GM21619 (cell line): ENCODE measurements around the gene ENOX2.

Experiments used
- ATAC-seq: cut with Tn5 transposase; IDR thresholded peaks from one replicate; pipeline ENCODE4 v1.9.1; 2021; ENCODE audit not compliant: unreplicated experiment

ENOX2 gene

DNA sequence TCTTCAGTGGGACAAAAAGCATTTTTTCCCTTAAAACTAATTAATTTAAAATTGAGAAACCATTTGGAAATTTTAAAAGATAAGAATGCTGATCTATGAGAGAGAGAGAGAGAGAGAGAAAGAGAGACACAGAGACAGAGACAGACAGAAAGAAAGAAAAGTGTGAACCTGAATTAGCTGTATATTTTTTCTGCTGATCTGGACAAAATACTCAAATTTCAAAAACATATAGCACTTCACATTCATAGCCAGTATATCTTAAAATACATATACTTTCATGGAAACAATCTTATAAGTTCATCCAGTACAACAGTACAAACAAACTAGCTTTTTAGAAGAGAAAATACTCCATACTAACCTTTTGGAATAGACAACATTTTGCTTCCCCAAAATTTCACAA, 18.4 kb downstream of the ENOX2 start:
- no peak for ATAC-seq

DNA sequence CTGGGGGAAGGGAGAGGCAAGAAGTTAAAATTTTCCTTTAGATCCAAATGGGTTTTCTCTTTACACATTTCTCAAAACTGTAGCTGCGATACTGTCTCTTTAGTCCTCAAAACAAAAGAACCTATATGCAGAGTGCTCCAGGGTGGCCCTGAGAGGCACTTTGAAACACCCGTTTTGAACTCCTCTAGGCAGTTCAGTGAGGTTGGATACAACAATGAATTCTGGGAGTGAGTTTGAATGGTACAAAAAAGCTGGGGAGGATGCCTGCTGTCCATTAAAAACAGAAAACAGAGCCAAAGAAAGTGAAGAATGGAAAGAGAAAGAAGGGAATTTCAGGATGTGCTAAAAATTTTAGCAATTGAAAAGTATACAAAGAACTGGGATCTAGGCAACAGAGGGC, 23.1 kb downstream of the ENOX2 start:
- ATAC-seq: no peak

DNA sequence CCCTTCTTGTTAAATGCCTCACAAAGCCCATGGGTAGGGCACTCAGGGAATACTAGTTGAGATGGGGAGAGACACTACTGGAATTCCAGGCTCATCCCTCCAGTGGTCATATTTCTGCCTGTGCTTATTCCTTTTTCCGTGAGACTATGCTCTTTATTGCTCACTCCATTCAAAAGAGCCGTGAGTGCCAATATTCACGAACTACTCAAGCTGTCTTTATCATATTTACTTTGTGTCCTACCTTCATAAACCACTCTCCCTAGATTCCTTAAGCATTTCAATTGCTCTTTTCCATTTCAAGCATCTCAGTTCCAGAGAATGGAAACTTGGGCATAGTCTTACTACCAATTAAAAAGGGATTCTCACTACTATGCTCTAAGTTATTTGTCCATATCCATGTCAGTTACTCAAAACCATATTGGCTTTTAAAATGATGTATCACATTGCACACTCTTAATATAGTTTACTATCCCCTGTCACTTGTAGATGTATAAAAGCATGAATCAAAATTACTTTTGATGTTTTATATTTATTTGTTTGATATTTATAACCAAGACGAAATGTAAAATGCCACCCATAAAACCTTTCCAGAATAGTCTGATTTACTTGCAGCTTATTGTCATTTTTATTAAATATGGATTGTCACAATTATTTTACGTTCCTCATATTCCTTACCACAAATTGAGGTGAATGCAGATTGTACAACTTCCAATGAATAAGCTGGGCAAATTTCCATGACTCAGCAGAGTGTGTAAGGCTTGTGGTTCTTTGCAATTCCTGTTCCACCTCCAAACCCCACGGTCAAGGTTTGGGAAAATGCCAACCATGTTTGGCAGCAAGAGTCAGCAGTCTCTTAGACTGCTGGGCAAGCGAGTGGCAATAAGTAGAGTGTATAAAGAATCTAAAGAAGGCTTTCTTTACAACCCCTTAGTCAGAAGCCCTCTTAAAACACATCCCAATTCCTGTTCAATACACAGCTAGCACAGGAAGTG, 24.4 kb downstream of the ENOX2 start:
- ATAC-seq: no peak

DNA sequence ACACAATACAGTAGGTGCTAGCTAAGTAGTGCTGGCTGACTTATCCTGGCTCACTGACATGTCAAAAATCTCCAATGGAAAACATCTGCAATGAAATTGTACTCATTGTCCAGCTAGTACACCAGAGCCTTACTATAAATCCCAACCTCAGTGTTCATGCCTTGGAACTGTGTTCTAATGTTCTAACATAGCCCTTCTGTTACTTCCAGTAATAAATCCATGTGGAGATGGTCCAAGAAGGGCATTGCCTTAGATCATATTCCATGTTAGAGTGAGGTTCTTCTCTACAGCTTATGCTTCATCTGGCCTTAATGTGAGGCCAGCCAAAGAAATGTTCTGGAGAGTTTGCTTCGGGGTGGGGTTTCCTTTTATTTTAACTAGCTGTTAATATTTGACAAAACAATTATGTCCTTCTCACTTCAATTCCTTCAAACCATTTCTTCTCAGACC, 25.1 kb downstream of the ENOX2 start:
- ATAC-seq: no peak

DNA sequence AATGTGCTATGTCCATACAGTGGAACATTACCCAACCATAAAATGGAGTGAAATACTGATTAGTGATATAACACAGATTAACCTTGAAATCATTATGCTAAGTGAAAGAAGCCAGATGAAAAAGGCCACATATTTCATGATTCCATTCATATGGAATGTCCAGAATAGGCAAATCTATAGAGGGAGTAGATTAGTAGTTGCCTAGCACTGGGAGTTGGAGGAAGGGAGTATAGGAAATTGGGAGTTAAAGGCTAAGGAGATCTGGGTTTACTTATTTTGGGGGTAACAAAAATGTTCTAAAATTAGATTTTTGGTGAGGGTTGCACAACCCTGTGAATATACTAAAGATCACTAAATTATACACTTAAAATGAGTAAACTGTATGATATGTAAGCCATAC, 26.8 kb downstream of the ENOX2 start:
- ATAC-seq: no peak

DNA sequence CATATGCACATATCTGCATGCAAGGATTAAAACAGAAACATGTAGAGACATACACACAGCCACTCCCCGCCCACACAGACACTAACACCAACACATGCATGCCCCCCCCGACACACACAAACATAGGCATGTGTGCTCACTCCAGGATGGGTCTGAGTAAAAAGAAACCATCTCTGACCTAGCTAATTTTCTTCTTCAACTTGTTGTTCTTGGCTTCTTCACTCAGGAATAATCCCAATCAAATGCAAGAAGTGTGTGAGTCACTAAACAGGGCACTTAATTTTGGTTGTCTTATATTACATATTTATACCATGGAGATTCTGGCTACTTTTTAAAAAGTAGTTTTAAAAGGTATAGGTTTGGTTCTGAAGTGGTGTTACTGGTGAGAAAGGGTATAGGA, 28.3 kb downstream of the ENOX2 start:
- no peak for ATAC-seq

DNA sequence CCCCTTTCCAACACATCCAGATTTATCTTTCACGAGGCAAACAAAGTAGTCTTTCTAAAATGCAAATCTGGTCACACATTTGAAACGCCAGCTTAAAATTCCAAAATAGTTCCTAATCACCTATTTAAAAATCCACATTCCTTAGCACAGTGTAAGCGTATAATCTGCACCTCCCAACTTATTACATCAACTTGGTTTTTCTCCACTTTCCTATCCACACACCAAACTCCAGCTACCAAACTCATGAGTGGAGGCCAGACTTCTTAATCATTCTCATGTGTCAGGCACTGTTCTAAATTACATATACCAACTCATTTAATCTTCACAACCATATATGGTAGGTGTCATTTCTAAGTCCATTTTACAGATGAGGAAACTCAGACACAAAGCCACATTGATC, 33.8 kb downstream of the ENOX2 start:
- ATAC-seq: no peak

DNA sequence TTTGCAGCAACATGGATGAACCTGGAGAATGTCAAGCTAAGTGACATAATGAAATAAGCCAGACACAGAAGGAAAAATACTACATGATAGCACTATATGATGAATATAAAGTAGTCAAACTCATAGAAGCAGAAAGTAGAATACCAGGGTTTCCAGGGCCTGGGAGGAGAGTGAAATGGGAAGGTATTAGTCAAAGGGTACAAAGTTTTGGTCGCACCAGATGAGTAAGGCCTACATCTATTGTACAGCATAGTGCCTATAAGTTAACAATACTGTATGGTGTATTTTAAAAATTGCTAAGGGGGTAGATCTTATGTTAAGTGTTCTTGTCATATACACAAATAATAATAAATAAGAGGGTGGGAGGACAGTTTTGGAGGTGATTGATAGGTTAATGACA, 41.5 kb downstream of the ENOX2 start:
- ATAC-seq: no peak

DNA sequence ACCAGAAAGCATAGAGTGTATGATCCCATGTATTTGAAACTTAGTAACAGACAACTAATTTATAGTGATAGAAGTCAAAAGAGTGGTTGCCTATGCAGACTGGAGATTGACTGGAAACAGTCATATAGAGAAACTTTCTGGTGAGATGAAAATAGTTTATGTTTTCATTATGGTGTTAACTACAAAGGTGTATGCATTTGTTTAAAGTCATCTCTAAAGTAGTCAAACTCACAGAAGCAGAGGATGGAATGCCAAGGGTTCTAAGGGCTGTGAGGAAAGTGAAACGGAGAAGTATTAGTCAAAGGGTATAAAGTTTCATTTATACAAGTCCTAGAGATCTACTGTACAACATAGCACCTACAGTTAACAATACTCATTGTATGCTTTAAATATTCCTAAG, 45.8 kb downstream of the ENOX2 start:
- peak; percentile 99 for ATAC-seq

DNA sequence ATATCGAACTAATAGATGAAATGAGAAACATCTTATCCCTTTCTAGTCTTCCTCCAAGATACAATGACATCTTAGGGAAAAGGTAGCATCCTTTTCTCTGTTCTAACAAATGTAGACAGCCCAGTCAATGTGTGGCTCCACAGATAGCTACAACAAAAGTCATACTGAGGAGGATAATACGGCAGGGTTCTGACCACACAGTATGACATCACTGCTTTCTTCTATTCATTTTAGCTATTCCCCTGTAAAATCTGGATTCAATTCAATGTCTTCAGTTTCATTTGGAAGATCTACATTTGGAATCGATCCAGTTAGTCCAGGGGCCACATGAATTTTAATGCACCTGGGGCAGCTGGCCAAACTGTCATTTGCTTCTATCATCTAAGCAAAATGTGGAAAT, 51.4 kb downstream of the ENOX2 start:
- no peak for ATAC-seq

DNA sequence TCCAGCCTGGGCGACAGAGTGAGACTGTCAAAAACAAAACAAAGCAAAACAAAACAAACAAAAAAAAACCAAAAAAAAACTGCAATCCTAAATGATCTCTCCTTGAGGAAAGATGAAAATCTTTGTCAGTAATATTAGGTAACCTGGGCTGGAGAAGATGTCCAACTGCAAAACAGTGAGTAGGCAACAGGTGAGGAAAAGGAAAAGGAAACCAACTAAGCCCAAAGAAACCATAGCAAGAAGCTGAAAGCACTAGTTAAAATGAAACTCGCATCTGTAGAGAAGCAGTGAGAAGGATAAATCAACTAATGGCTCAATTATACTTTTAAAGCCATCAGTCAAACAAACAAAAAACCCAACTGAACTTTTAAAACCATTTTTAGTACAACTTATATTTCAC, 54.2 kb downstream of the ENOX2 start:
- ATAC-seq: peak; percentile 81

DNA sequence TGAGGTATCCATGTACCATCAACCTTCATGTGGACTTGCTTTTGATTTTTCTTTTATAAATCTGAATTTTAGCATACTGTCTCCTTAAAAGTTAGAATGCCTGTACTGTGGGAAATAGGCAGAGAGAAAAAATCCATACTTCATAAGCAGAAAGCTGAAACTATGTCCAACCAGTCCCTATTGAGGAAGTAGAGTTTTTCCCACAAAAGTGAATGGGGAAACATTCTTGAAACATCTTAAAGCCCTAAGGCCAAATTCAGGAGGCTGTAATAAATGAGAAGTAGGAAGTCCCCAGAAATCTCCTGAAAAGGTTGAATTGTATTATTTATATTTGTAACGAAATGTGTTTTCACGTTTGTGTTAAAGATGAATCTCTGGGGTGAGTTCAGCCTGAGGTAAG, 56.3 kb downstream of the ENOX2 start:
- no peak for ATAC-seq

DNA sequence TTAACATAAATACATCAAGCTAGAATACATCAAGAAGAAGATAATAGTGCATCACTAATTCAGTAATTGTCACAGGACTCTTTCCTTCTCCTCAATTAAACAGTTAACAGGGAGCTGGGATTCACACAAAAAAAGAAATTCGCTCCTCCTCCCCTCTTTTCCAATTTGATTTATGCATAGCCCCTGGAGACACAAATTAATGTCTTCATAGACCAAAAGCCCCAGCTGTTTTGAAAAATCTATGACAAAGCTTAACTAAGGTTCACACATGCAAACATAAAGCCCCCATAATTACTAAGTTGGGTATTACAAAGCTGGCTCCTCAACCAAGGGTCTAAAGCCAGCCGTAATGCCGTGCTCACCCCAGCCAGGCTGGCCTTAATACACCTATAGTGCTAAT, 61.2 kb downstream of the ENOX2 start:
- no peak for ATAC-seq

DNA sequence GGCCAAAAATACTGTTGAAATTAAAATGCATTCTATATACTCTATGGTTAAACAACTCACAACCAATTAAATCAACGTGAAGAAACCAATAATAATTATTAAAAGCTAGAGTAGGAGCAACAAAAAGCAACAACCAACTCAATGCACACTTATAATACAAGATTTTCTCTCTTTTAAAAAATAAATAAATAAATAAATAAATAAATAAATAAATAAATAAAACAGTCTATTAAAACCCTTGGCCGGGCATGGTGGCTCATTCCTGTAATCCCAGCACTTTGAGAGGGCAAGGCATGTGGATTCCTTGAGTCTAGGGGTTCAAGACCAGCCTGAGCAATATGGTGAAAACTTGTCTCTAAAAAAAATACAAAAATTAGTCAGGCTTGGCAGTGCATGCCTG, 62.7 kb downstream of the ENOX2 start:
- ATAC-seq: no peak

DNA sequence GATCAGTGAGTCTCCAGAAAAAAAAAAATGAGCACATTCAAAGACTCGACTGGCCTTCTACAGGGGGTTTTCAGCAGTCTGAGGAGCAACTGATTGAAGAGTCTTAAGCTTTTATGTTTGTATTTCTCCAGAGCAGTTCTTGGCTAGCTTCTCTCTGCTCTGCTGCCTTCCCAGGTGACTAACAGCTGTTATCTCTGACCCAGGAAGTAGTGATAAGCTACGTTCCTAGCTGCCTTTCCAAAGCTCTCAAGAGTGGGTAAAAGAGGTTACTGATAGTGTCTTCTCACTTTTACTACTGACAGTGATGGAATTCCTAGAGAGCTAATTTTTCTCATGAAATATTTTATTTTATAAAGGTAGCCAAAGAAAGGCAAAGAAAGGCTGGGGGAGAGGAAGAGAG, 66.6 kb downstream of the ENOX2 start:
- no peak for ATAC-seq

DNA sequence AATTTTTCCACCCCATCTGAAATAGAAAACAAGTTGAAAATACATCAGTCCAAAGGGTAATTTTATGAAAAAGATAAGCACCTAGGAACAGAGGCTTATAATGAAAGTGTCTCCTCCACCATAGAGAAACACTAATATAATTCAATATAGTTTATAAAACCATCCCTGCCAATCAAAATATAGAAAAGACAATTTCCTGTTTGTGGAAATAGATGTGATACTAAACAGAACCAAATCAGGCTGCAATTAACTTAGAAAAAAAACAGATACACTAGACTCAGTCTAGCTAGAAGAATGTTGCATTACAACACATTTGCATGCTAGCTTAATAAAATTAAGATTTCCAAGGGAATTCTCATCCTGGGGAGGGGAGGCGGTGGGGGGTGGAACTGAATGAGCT, 68.2 kb downstream of the ENOX2 start:
- no peak for ATAC-seq

DNA sequence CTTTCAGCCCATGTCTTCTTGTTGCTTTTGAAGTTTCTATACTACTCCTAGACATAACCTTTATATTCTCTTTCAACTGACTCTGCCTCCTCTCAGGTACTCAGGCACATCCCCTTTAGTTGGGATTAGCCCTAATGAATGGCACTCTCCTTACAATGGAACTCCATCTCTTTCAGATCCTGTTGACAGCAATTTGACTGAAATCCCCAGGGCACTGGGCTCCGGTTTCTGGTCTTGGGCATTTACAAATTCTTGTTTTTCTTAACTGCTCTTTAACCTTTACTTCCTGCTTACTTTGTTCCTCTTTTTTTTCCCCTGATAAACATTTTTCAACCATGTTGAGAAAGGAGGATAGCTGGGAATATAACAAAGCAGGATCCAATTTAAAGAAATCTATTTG, 68.9 kb downstream of the ENOX2 start:
- no peak for ATAC-seq

DNA sequence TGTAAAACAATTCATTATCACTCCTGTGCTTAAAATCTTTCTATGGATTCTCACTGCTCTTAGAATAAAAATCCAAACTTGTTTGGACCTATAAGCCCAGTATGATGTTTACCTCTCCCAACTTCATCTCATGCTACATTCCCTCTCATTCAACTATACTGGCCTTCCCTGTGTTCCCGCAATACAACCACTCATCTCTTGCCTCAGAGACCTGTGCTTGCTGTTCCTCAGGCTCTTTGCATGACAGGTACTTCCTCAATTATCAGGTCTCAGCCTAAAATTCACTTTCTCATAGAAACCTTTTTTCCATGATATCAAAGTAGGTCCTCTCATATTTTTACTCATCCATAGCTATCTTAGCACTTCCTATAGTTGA, 71.7 kb downstream of the ENOX2 start:
- ATAC-seq: no peak

DNA sequence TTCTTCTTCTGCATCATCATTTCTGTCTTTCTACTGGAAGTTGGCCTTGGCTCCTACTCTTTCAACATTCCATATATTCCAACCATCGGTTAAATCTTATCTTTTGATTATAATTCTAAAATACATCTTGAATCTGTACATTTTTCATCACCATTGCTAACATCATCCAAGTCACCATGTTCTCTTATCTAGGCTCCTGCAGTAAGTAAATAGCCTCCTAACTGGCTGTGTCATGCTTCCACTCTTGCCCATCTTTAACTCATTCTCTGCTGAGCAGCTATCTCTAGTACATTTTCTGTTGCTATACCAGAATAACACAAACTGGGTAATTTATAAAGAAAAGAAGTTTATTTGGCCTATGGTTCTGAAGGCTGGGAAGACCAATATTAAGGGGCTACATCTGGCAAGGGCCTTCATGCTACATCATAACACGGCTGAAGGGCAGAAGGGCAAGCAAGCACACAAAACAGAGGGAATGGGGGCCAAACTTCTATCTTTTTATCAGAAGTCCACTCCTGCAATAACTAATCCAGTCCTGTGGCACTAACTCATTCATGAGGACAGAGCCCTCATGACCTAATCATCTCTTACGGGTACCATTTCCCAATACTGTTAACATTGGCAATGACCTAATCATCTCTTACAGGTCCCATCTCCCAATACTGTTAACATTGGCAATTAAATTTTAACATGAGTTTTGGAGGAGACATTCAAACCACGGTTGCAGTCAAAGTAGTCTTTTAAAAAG, 72.2 kb downstream of the ENOX2 start:
- no peak for ATAC-seq

DNA sequence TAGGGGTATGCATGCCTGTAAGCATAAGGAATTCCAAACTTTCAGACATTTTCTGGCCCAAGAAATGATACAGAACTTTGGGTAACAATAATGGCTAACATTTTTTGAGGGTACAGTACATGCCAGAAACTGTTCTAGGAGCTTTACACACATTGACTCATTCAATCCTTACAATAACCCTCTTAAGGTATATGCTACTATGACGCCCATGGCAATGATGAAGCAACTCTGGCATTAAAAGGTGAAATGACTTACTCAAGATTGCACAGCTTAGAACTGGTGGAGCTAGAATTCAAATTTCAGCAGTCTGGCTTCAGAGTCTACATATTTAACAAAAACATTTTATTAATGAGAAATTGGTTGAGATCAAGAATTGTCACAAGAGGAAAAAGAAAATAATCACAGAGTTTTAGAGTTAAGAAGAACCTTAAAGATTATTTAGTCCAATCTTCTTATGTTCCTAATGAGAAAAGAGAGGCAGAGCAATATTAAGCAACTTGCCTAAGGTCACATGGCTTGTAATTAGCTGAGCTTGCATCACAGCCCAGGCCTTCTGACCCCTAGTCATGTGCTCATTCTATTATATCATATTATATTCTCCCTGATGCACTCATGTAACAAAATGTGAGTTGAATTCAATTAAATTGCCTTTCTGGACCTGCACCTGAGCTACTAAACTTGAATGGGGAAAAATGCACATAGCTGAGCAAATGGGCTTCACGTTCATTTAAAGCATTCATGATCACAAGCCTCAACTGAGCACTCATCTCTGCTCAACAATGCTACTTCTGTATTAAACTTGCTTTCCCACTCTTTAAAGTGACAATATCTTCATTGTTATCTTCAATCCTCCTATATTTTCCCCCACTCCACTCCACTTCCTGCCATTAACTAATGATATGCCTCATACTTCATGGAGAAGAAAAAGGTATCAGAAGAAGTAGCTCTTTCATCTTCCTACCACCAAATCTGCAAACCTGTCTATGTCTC, 73.2 kb downstream of the ENOX2 start:
- no peak for ATAC-seq

DNA sequence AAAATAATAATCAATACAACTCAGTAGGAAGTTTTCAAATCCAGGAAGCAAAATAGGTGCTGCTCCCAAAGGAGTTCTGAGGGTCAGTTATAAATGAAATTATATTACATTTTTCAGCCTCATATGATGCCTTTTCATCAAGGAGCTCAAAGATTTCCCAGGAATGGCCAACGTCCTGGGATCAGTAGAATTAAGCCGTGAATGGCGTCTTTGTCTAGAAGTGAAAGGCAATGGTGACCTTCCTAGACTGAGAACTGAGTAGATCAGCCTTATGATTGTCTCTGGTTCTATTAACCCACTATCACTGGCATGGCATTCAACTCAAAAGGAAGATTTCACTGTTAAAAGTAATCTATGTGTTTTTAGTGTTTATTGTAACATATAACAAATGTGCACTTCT, 74.4 kb downstream of the ENOX2 start:
- no peak for ATAC-seq
